ENCODE measurements around the gene LMBR1L.
A peak's percentile ranks its signal among the peaks of the same experiment; 100 is the strongest.

The LMBR1L gene

DNA sequence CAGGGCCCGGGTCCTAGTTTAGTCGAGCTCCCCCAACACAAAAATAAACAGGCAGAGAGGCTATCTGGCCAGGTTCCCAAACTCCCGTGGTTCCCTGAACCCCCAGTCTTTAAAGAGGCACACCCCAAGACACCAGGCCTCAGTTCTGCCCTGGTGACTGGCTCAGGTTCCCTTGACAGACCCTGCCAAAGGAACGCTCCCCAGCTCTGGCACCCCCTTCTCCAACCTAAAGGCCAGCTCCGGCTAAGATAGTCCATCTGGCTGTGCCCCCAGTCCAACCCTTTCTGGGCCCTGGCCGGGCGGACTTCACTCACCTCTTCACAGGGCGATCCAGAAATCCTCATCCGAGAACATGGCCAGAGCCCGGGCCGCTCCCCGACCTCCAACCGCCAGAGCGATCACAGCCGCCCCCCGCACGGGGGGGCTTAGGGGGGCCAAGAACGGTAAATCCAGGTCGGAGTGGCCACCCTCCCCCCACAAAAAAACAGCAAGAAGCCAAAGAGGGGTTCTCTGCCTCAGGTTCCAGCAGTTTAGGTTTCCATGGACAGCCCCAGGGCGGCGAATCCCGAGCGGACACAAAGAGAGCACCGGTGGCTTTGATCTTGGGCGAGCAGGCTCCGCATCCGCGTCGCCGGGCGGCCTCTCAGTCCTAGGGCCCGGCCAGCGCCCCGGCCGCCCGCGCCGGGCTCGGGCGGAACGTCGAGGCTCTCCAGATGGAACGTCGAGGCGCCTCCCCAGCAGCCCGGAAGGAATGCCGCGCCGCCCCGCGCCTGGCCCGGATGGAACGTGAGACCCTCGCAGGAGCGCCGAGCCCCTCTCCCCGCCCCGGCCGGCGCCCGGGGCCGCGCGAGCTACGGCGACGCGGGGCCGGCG lies 51.1 kb downstream of the LMBR1L start:
- TF ChIP-seq TOX (CRISPR knock-in tag; IDR thresholded peaks at IDR 0.05; ENCODE audit: borderline replicate concordance) (no peak), ISL1 (CRISPR knock-in tag; IDR thresholded peaks at IDR 0.05) (no peak), ZNF8 (CRISPR knock-in tag; IDR thresholded peaks at IDR 0.05) (no peak), SNAI2 (CRISPR knock-in tag; IDR thresholded peaks at IDR 0.05) (no peak), BACH2 (CRISPR knock-in tag; IDR thresholded peaks at IDR 0.05; ENCODE audit: borderline replicate concordance) (no peak), ZFP30 (CRISPR knock-in tag; IDR thresholded peaks at IDR 0.05) (no peak), ZNF70 (CRISPR knock-in tag; IDR thresholded peaks at IDR 0.05) (no peak), ZNF565 (CRISPR knock-in tag; conservative IDR thresholded peaks at IDR 0.05; ENCODE audit: low read depth) (no peak), GLIS3 (CRISPR knock-in tag; IDR thresholded peaks at IDR 0.05) (no peak)
- TF ChIP-seq, protein P1, sequence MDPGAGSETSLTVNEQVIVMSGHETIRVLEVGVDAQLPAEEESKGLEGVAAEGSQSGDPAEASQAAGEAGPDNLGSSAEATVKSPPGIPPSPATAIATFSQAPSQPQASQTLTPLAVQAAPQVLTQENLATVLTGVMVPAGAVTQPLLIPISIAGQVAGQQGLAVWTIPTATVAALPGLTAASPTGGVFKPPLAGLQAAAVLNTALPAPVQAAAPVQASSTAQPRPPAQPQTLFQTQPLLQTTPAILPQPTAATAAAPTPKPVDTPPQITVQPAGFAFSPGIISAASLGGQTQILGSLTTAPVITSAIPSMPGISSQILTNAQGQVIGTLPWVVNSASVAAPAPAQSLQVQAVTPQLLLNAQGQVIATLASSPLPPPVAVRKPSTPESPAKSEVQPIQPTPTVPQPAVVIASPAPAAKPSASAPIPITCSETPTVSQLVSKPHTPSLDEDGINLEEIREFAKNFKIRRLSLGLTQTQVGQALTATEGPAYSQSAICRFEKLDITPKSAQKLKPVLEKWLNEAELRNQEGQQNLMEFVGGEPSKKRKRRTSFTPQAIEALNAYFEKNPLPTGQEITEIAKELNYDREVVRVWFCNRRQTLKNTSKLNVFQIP (CRISPR knock-in tag; IDR thresholded peaks at IDR 0.05; ENCODE audit: borderline replicate concordance, low read depth) = no peak
- TF ChIP-seq, protein P2, sequence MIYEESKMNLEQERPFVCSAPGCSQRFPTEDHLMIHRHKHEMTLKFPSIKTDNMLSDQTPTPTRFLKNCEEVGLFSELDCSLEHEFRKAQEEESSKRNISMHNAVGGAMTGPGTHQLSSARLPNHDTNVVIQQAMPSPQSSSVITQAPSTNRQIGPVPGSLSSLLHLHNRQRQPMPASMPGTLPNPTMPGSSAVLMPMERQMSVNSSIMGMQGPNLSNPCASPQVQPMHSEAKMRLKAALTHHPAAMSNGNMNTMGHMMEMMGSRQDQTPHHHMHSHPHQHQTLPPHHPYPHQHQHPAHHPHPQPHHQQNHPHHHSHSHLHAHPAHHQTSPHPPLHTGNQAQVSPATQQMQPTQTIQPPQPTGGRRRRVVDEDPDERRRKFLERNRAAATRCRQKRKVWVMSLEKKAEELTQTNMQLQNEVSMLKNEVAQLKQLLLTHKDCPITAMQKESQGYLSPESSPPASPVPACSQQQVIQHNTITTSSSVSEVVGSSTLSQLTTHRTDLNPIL (CRISPR knock-in tag; IDR thresholded peaks at IDR 0.05; ENCODE audit: low read depth) = no peak
- TF ChIP-seq, protein P3, sequence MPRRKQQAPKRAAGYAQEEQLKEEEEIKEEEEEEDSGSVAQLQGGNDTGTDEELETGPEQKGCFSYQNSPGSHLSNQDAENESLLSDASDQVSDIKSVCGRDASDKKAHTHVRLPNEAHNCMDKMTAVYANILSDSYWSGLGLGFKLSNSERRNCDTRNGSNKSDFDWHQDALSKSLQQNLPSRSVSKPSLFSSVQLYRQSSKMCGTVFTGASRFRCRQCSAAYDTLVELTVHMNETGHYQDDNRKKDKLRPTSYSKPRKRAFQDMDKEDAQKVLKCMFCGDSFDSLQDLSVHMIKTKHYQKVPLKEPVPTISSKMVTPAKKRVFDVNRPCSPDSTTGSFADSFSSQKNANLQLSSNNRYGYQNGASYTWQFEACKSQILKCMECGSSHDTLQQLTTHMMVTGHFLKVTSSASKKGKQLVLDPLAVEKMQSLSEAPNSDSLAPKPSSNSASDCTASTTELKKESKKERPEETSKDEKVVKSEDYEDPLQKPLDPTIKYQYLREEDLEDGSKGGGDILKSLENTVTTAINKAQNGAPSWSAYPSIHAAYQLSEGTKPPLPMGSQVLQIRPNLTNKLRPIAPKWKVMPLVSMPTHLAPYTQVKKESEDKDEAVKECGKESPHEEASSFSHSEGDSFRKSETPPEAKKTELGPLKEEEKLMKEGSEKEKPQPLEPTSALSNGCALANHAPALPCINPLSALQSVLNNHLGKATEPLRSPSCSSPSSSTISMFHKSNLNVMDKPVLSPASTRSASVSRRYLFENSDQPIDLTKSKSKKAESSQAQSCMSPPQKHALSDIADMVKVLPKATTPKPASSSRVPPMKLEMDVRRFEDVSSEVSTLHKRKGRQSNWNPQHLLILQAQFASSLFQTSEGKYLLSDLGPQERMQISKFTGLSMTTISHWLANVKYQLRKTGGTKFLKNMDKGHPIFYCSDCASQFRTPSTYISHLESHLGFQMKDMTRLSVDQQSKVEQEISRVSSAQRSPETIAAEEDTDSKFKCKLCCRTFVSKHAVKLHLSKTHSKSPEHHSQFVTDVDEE (CRISPR knock-in tag; IDR thresholded peaks at IDR 0.05) = no peak
- TF ChIP-seq, protein P4, sequence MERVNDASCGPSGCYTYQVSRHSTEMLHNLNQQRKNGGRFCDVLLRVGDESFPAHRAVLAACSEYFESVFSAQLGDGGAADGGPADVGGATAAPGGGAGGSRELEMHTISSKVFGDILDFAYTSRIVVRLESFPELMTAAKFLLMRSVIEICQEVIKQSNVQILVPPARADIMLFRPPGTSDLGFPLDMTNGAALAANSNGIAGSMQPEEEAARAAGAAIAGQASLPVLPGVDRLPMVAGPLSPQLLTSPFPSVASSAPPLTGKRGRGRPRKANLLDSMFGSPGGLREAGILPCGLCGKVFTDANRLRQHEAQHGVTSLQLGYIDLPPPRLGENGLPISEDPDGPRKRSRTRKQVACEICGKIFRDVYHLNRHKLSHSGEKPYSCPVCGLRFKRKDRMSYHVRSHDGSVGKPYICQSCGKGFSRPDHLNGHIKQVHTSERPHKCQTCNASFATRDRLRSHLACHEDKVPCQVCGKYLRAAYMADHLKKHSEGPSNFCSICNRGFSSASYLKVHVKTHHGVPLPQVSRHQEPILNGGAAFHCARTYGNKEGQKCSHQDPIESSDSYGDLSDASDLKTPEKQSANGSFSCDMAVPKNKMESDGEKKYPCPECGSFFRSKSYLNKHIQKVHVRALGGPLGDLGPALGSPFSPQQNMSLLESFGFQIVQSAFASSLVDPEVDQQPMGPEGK (CRISPR knock-in tag; IDR thresholded peaks at IDR 0.05; ENCODE audit: borderline replicate concordance) = no peak
- peak; percentile 1; the same call in 1 of the 3 replicates for ATAC-seq

DNA sequence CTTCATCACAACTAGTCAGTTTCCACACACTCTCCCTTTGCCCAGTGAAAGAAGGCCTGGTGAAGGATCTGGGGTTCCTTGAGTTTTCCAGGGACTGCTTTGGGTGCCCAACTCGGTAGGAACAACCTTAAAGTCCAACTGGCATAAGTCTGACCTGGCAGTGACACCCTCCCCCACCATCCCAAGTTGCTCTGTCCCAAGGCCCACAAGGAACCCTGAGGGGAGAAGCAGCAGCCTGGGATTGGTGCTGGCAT lies 51.7 kb downstream of the LMBR1L start:
- TF ChIP-seq TCF4 (CRISPR knock-in tag; IDR thresholded peaks at IDR 0.05; ENCODE audit: borderline replicate concordance) (no peak), ZC3H10 (CRISPR knock-in tag; IDR thresholded peaks at IDR 0.05) (no peak), GLIS3 (CRISPR knock-in tag; IDR thresholded peaks at IDR 0.05) (no peak), ARNTL (CRISPR knock-in tag; IDR thresholded peaks at IDR 0.05; ENCODE audit: borderline replicate concordance, low read depth) (no peak), SNAI2 (CRISPR knock-in tag; IDR thresholded peaks at IDR 0.05) (no peak), ZFP30 (CRISPR knock-in tag; IDR thresholded peaks at IDR 0.05) (no peak), BACH2 (CRISPR knock-in tag; IDR thresholded peaks at IDR 0.05; ENCODE audit: borderline replicate concordance) (no peak), PPARA (CRISPR knock-in tag; IDR thresholded peaks at IDR 0.05; ENCODE audit: borderline replicate concordance) (no peak), RARB (CRISPR knock-in tag; IDR thresholded peaks at IDR 0.05) (no peak), ZFP3 (CRISPR knock-in tag; IDR thresholded peaks at IDR 0.05) (no peak), ISL1 (CRISPR knock-in tag; IDR thresholded peaks at IDR 0.05) (no peak)
- TF ChIP-seq, protein P1 (CRISPR knock-in tag; IDR thresholded peaks at IDR 0.05; ENCODE audit: borderline replicate concordance, low read depth) = no peak
- TF ChIP-seq, protein P2 (CRISPR knock-in tag; IDR thresholded peaks at IDR 0.05; ENCODE audit: low read depth) = no peak
- TF ChIP-seq, protein P5, sequence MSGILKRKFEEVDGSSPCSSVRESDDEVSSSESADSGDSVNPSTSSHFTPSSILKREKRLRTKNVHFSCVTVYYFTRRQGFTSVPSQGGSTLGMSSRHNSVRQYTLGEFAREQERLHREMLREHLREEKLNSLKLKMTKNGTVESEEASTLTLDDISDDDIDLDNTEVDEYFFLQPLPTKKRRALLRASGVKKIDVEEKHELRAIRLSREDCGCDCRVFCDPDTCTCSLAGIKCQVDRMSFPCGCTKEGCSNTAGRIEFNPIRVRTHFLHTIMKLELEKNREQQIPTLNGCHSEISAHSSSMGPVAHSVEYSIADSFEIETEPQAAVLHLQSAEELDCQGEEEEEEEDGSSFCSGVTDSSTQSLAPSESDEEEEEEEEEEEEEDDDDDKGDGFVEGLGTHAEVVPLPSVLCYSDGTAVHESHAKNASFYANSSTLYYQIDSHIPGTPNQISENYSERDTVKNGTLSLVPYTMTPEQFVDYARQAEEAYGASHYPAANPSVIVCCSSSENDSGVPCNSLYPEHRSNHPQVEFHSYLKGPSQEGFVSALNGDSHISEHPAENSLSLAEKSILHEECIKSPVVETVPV (CRISPR knock-in tag; IDR thresholded peaks at IDR 0.05) = no peak
- TF ChIP-seq, protein P3 (CRISPR knock-in tag; IDR thresholded peaks at IDR 0.05) = no peak
- no peak for ATAC-seq

Measured in SK-N-SH treated with all-trans-retinoic acid at 6 μM for 48 hours (cell line).